Placental epithelial cell (primary cell): ENCODE results near the gene TMEM38B. TPM values are rescaled to one million over a fixed set of nuclear protein-coding genes. Genes with fewer than 3 reads are reported as not detected.

Experiments used
- total RNA-seq: library from RNA; depleted of rRNA; stranded (reverse); fragments of >200 nt; gene quantifications from 2 replicates; pipeline ENCODE4 v1.2.3, GENCODE V29; 2012

TMEM38B gene, protein sequence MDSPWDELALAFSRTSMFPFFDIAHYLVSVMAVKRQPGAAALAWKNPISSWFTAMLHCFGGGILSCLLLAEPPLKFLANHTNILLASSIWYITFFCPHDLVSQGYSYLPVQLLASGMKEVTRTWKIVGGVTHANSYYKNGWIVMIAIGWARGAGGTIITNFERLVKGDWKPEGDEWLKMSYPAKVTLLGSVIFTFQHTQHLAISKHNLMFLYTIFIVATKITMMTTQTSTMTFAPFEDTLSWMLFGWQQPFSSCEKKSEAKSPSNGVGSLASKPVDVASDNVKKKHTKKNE
- total RNA-seq: 4.3 and 4.4 TPM in 2 replicates

DNA sequence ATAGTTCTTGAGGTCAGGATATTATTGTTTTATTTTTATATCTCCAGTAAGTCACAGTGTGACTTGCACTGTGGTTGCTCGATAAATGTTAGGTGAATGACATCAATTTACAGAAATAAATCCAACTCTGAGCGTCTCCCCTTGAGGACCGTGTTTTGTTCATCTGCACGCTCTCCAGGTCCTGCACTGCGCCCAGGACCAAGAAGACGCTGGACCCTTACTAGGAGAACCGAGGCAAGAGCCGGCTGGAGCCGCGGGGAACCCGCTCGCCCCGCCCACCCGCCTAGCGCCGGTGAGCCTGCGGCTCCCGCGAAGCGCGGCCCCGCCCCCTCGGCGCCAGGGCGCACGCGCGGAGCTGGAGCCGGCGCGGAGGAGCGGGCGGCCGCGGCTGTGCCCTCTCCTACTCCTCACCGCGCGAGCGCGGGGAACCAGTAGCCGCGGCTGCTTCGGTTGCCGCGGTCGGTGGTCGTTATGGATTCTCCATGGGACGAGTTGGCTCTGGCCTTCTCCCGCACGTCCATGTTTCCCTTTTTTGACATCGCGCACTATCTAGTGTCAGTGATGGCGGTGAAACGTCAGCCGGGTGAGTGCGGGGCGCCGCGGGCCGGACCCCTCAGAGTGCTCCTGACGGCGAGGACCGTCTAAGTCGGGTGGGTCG, at the start of gene TMEM38B:
TSS of gene TMEM38B (plus strand) at position 352 of the 658 bp plus-strand sequence. CDS start at position 472, 120 bp downstream.

DNA sequence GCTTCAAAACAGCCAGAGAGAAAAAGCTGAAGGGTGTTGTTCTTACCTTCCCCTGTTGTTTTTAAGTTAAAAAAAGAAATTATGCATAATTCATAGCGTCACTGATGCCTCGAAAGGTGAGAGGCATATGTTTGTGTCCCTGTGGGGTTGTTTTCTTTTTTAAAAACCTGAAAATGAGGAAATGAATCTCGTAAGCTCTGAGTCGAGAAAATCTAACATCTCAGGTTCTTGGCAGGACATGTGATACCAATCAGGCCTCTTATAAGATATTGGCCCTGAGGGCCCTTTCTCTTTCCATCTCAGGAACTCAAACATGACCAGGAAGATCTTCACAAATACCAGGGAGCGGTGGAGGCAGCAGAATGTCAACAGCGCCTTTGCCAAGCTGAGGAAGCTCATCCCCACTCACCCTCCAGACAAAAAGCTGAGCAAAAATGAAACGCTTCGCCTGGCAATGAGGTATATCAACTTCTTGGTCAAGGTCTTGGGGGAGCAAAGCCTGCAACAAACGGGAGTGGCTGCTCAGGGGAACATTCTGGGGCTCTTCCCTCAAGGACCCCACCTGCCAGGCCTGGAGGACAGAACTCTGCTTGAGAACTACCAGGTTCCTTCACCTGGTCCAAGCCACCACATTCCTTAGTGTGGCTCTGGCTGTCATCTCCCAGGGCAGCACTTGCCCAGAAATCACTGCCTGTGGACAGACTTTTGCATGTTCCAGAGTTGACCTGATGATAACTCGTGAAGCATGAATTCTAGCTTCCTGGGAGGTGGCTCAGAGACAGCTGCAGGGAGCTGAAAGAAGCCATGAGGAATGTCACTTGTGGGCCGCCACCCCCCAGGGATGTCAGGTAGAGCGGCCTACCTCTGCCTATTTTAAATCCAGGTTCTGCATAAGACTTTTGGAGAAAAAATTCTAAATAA, 31.9 kb upstream of the TMEM38B start, which contains the start of gene TAL2:
TSS of gene TAL2 (plus strand) at position 274 of the 921 bp plus-strand sequence. CDS start at position 314, 40 bp downstream.

Other genes with a start within 250 kb of the TMEM38B start
- 1.2 and 3.6 TPM in 2 replicates for gene FSD1L, start 246.5 kb upstream of the TMEM38B start, total RNA-seq
- gene FKTN, start 136.4 kb upstream of the TMEM38B start, total RNA-seq: 22.0 and 27.8 TPM in 2 replicates
- gene TAL2, start 32.1 kb upstream of the TMEM38B start, total RNA-seq: not detected in 2 replicates